Raji (cell line): Measurements from ENCODE around the gene CYP26B1.

Experiments
- POLR2A ChIP-seq: IDR thresholded peaks from 2 replicates; pipeline ENCODE4 v1.6.1; 2011; ENCODE audit warnings: low read depth, low read length, control low read depth; ENCODE audit not compliant: insufficient read depth

CYP26B1 gene

GRCh38 chr2:72090781-72091482, 56.7 kb downstream of the CYP26B1 start:
- TF ChIP-seq POLR2A, result no peak

GRCh38 chr2:72090271-72090720, 57.4 kb downstream of the CYP26B1 start:
- TF ChIP-seq POLR2A, result no peak

GRCh38 chr2:72089537-72089936, 58.1 kb downstream of the CYP26B1 start:
- no peak for TF ChIP-seq POLR2A

GRCh38 chr2:72089028-72089427, 58.6 kb downstream of the CYP26B1 start:
- no peak for TF ChIP-seq POLR2A

- no peak for TF ChIP-seq POLR2A
Observed at GRCh38 chr2:72085513-72085912, 62.1 kb downstream of the CYP26B1 start.

- TF ChIP-seq POLR2A, result no peak
Observed at GRCh38 chr2:72085036-72085435, 62.6 kb downstream of the CYP26B1 start.

- no peak for TF ChIP-seq POLR2A
Observed at GRCh38 chr2:72084584-72084976, 63.1 kb downstream of the CYP26B1 start.

- TF ChIP-seq POLR2A, result no peak
Observed at GRCh38 chr2:72083751-72084583, 63.7 kb downstream of the CYP26B1 start.

- TF ChIP-seq POLR2A, result no peak
Observed at GRCh38 chr2:72082887-72083286, 64.8 kb downstream of the CYP26B1 start.

GRCh38 chr2:72082021-72082601, 65.6 kb downstream of the CYP26B1 start:
- TF ChIP-seq POLR2A, result no peak

- no peak for TF ChIP-seq POLR2A
Observed at GRCh38 chr2:72081451-72081850, 66.2 kb downstream of the CYP26B1 start.

GRCh38 chr2:72080286-72081145, 67.1 kb downstream of the CYP26B1 start:
- TF ChIP-seq POLR2A, result no peak
